Keratinocyte (primary cell): Measurements from ENCODE around the gene KLHL22. TPM values are rescaled to one million over a fixed set of nuclear protein-coding genes. Genes with fewer than 3 reads are reported as not detected.

Experiments
- DNase-seq: peaks from one replicate; pipeline ENCODE4 v3.0.0-alpha.2; 2011; ENCODE audit warnings: low read depth, missing footprints, low spot score
- FAIRE-seq: peaks from 2 replicates; lab custom pipeline; 2011; peaks lifted over from hg19 to GRCh38; lab: Jason Lieb, UNC
- H2AFZ ChIP-seq: 2 replicates; pipeline ENCODE4 v1.6.0; 2012; ENCODE audit warnings: low read length, control low read depth, inconsistent platforms; ENCODE audit not compliant: control insufficient read depth
- H3K27ac ChIP-seq: 2 replicates; pipeline ENCODE4 v1.5.1; 2011; ENCODE audit warnings: low read length; ENCODE audit not compliant: control insufficient read depth, insufficient read depth
- H3K27me3 ChIP-seq: 3 replicates; pipeline ENCODE4 v1.6.0; 2011; ENCODE audit warnings: low read length; ENCODE audit not compliant: control insufficient read depth, insufficient read depth; ENCODE audit errors: extremely low read depth
- H3K36me3 ChIP-seq, 2 experiments: 2 replicates in 1 of 2; 3 replicates in 1 of 2; pipeline ENCODE4 v1.5.1; 2011; ENCODE audit warnings: low read length in 2 of 2, mild to moderate bottlenecking in 1 of 2; ENCODE audit not compliant: control insufficient read depth in 2 of 2, insufficient read depth in 2 of 2; ENCODE audit errors: extremely low read depth in 1 of 2
- H3K4me1 ChIP-seq: 3 replicates; pipeline ENCODE4 v1.5.1; 2011; ENCODE audit warnings: low read length; ENCODE audit not compliant: control insufficient read depth, insufficient read depth; ENCODE audit errors: extremely low read depth
- H3K4me2 ChIP-seq: 3 replicates; pipeline ENCODE4 v1.6.0; 2011; ENCODE audit warnings: low read depth, low read length; ENCODE audit not compliant: control insufficient read depth, insufficient read depth; ENCODE audit errors: extremely low read depth
- H3K4me3 ChIP-seq, 3 experiments: fragments of 200-600 bp in 1 of 3; sonication (generic) in 1 of 3; 2 replicates in 2 of 3; 3 replicates in 1 of 3; pipeline ENCODE4 v1.5.1; 2011 to 2016; ENCODE audit warnings: low read length in 3 of 3, mild to moderate bottlenecking in 3 of 3, control low read depth in 2 of 3, inconsistent platforms in 1 of 3, low read depth in 1 of 3, mixed read lengths in 1 of 3, mixed run types in 1 of 3, moderate library complexity in 1 of 3; ENCODE audit not compliant: control insufficient read depth in 2 of 3, insufficient read depth in 2 of 3; ENCODE audit errors: extremely low read depth in 1 of 3
- H3K79me2 ChIP-seq: 2 replicates; pipeline ENCODE4 v1.6.0; 2012; ENCODE audit warnings: low read length; ENCODE audit not compliant: control insufficient read depth, insufficient read depth
- H3K9ac ChIP-seq: 3 replicates; pipeline ENCODE4 v1.6.0; 2011; ENCODE audit warnings: low read length; ENCODE audit not compliant: control insufficient read depth, insufficient read depth; ENCODE audit errors: extremely low read depth
- H3K9me1 ChIP-seq: 3 replicates; pipeline ENCODE4 v1.6.0; 2011; ENCODE audit warnings: low read length; ENCODE audit not compliant: control insufficient read depth, insufficient read depth; ENCODE audit errors: extremely low read depth
- H3K9me3 ChIP-seq: 2 replicates; pipeline ENCODE4 v1.5.1; 2012; ENCODE audit warnings: low read depth, low read length; ENCODE audit not compliant: control insufficient read depth
- H4K20me1 ChIP-seq: 3 replicates; pipeline ENCODE4 v1.6.0; 2011; ENCODE audit warnings: low read length; ENCODE audit not compliant: control insufficient read depth, insufficient read depth; ENCODE audit errors: extremely low read depth
- EZH2 ChIP-seq: IDR thresholded peaks from one replicate; pipeline ENCODE4 v1.6.1; 2012; ENCODE audit warnings: inconsistent platforms, mild to moderate bottlenecking, low read length, moderate library complexity
- dilution Hi-C: fragments of 300-500 bp; cut with MboI; formaldehyde crosslinking; loops from one replicate; pipeline ENCODE4 v1.7.0; 2020; ENCODE audit warnings: low sequenced_read_pairs; ENCODE audit not compliant: extremely low pct_ligation_motif_present
- polyA plus RNA-seq, 5 experiments: library from polyadenylated mRNA; depleted of rRNA in 3 of 5; stranded (reverse) in 3 of 5; stranded (forward) in 1 of 5; unstranded in 1 of 5; fragments of >200 nt; gene quantifications; 1 replicate in 1 of 5; 2 replicates in 3 of 5; 3 replicates in 1 of 5; pipeline versions ENCODE4 v1.2.1 to v1.2.3, GENCODE V29; 2011 to 2012; ENCODE audit warnings: missing spikeins in 2 of 5, low read depth in 1 of 5, low replicate concordance in 1 of 5
- TF ChIP-seq, protein P1 (sequence below), 3 experiments: IDR thresholded peaks in 1 of 3; conservative IDR thresholded peaks in 1 of 3; optimal IDR thresholded peaks in 1 of 3; 2 replicates in 2 of 3; 3 replicates in 1 of 3; pipeline versions ENCODE3 to v1.5.1; 2011; ENCODE audit warnings: low read length in 3 of 3, mild to moderate bottlenecking in 3 of 3, moderate library complexity in 2 of 3, control low read depth in 1 of 3, inconsistent platforms in 1 of 3; ENCODE audit not compliant: insufficient read depth in 2 of 3; ENCODE audit errors: extremely low read depth in 1 of 3

Gene KLHL22
- polyA plus RNA-seq, 1 donor (not counting 4 experiments of a cell fraction or from before 2014, with no cell fraction given): 9.3 TPM

GRCh38 chr22:20516399-20516798 is 20.8 kb upstream of the KLHL22 start:
- DNase-seq (no peak), FAIRE-seq (no peak)
- Histone ChIP-seq H3K4me3 (no peak overlapping the region), H2AFZ (no peak overlapping the region), H3K36me3 (peaks cover 13 to 31% of the 10 kb centered on the region in 2 experiments), H3K4me1 (peaks cover 46% of the 10 kb centered on the region), H3K9ac (no peak overlapping the region), H3K9me3 (no peaks in the 10 kb centered on the region), H3K4me2 (no peak overlapping the region), H4K20me1 (peaks cover 45% of the 10 kb centered on the region), H3K27ac (peak overlapping the region; percentile 68), H3K79me2 (peaks cover 93% of the 10 kb centered on the region), H3K9me1 (peaks cover 8% of the 10 kb centered on the region), H3K27me3 (no peaks in the 10 kb centered on the region)
- no peak for TF ChIP-seq EZH2
- TF ChIP-seq, protein P1, sequence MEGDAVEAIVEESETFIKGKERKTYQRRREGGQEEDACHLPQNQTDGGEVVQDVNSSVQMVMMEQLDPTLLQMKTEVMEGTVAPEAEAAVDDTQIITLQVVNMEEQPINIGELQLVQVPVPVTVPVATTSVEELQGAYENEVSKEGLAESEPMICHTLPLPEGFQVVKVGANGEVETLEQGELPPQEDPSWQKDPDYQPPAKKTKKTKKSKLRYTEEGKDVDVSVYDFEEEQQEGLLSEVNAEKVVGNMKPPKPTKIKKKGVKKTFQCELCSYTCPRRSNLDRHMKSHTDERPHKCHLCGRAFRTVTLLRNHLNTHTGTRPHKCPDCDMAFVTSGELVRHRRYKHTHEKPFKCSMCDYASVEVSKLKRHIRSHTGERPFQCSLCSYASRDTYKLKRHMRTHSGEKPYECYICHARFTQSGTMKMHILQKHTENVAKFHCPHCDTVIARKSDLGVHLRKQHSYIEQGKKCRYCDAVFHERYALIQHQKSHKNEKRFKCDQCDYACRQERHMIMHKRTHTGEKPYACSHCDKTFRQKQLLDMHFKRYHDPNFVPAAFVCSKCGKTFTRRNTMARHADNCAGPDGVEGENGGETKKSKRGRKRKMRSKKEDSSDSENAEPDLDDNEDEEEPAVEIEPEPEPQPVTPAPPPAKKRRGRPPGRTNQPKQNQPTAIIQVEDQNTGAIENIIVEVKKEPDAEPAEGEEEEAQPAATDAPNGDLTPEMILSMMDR (optimal IDR thresholded peaks at IDR 0.05 in 1 of 3, IDR thresholded peaks at IDR 0.05 in 1 of 3, conservative IDR thresholded peaks at IDR 0.05 in 1 of 3; ENCODE audit: extremely low read depth in 1 of 3, insufficient read depth in 2 of 3, low read length in 3 of 3): no peak
- dilution Hi-C loops: no loop called here

DNA sequence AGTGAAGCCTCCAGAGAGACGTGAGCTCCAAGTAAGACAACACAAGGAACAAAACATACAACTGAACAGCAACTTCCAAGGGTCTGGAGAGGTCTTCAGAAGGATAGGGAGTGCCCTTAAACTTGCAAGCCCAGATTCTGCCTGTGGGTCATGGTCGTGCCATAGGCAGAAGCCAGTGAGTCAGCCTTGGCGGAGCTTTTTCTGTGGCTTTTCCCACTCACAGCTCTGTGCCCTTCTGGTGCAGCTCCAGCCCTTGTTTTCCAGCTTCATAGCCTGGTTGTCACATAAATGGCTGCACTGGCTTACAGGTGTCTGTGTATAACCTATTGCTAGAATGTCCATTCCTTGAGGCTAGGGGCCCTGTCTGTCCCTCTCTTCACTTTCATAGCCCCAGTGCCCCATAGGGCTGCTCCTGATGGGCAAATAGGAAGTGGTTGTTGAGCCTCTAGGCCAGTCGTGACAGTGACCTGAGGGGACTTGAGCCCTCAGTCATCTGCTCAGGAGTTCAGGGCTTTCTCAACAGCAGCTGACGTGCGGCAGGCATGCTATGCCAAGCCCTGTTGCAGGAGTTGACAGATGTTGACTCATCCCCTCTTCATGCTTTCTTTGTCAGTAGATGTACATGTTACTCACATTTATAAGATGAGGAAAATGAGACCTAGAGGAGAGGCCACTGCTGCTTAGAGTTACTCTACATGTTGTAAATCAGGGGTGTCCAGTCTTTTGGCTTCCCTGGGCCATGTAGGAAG is 19.2 kb upstream of the KLHL22 start:
- H3K9me3 ChIP-seq: no peaks in the 10 kb centered on the region
- peaks cover 96% of the 10 kb centered on the region for H3K79me2 ChIP-seq
- peaks cover 8% of the 10 kb centered on the region for H3K9me1 ChIP-seq
- H3K4me2 ChIP-seq: peak overlapping the region; percentile 72
- TF ChIP-seq, protein P1 (optimal IDR thresholded peaks at IDR 0.05 in 1 of 3, IDR thresholded peaks at IDR 0.05 in 1 of 3, conservative IDR thresholded peaks at IDR 0.05 in 1 of 3; ENCODE audit: extremely low read depth in 1 of 3, insufficient read depth in 2 of 3, low read length in 3 of 3): no peak
- no peak for TF ChIP-seq EZH2
- dilution Hi-C loops: no loop called here
- peak overlapping the region; percentile 61 for H3K9ac ChIP-seq
- no peaks in the 10 kb centered on the region for H3K27me3 ChIP-seq
- peaks cover 58% of the 10 kb centered on the region for H3K4me1 ChIP-seq
- DNase-seq: no peak
- peaks cover 47% of the 10 kb centered on the region for H4K20me1 ChIP-seq
- FAIRE-seq: peak; percentile 93
- H3K27ac ChIP-seq: peak overlapping the region; percentile 82
- no peak overlapping the region for H3K4me3 ChIP-seq
- H3K36me3 ChIP-seq: peaks cover 12 to 28% of the 10 kb centered on the region in 2 experiments
- H2AFZ ChIP-seq: no peak overlapping the region
